HG02938 (cell line): ENCODE data around the gene POU4F3.
"Not testable (repeated sequence)": the region's sequence is repeated elsewhere in the genome, so short reads cannot be mapped to it uniquely, and the experiment has no call there.

Source experiments
- ATAC-seq: cut with Tn5 transposase; IDR thresholded peaks from one replicate; pipeline ENCODE4 v1.9.1; 2021; ENCODE audit warnings: mild to moderate bottlenecking, moderate library complexity; ENCODE audit not compliant: unreplicated experiment

The POU4F3 gene, protein sequence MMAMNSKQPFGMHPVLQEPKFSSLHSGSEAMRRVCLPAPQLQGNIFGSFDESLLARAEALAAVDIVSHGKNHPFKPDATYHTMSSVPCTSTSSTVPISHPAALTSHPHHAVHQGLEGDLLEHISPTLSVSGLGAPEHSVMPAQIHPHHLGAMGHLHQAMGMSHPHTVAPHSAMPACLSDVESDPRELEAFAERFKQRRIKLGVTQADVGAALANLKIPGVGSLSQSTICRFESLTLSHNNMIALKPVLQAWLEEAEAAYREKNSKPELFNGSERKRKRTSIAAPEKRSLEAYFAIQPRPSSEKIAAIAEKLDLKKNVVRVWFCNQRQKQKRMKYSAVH

DNA sequence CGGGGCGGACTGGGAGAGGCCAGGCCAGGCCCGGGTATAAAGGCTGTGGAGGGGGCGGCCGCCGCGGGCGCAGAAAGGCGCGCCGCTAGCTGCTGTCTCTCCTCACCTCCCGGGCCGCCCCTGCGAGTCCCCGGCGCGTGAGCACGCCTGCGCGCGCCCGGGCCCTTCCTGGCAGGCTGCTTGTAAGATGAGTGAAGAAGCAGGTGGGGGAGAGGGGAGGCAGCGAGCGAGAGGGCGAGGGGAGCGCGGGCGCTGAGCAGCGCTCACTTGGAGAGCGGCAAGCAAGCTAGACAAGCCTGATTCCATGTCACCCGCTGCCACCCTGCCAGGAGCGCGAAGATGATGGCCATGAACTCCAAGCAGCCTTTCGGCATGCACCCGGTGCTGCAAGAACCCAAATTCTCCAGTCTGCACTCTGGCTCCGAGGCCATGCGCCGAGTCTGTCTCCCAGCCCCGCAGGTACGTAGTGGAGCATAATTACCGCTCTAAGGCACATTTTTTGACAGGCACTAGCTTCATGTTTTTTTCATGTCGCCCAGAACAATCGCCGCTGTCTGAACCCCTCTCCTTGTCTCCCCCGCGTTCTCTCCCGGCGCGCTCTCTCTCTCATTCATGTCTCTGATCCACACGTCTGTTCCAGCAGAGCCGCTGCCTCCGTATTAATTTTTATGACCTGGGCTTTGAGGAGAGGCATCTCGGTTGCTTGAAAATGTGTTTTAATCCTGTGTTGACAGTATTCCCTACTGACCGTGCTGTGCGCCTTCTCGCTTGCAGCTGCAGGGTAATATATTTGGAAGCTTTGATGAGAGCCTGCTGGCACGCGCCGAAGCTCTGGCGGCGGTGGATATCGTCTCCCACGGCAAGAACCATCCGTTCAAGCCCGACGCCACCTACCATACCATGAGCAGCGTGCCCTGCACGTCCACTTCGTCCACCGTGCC lies at the start of gene POU4F3:
POU4F3 (plus strand) TSS at position 66 of the 941 bp plus-strand sequence; CDS start at position 340, 274 bp downstream.
- no peak for ATAC-seq

DNA sequence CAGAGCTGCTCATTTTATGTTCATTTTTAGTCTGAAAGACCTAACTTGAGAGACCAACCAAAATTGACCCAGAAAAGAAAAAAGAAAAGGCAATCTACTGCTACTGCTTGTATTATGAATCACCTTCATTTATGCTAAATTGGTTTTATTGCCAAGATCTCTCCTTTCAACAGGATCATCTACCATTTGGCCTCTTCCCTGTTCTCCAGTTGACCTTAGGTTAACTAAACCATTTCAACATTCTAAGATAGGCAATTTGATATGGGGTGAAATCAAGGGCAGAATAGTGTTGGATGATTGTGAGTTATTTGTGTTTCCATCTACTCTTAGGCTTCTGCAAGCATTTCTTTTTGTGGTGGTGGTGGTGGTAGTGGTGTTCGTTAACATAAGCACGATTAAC lies 48.3 kb upstream of the POU4F3 start:
- no peak for ATAC-seq

DNA sequence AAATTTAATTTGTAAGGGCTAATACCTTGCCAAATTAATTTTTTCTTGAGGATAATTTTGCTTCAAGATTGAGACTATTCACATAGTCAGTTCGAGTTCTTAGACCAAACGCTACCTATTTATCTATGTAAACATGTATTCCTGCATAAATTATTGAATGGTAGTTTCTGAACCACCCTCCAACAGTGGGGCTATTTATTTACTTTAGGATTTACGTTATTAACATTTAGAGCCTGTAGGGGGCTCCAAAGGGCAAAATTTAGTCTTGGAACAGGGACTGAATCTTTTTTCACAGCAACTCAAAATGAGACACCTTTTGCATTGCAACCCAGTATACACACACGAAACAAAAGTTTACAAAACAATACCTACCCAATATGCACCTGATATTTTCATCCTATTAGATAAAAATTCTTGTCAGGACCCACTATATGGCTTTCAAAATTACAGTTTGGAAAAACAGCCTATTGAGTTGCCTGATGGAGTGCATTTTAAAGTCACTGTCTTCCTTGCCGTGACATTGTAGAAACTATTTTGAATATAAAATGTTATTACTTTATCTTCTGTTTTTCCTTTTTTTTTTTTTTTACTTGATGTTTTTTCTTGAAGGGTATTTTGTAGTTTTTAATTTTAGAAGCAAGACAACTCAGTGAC lies 47.1 kb upstream of the POU4F3 start:
- peak; percentile 86 for ATAC-seq

DNA sequence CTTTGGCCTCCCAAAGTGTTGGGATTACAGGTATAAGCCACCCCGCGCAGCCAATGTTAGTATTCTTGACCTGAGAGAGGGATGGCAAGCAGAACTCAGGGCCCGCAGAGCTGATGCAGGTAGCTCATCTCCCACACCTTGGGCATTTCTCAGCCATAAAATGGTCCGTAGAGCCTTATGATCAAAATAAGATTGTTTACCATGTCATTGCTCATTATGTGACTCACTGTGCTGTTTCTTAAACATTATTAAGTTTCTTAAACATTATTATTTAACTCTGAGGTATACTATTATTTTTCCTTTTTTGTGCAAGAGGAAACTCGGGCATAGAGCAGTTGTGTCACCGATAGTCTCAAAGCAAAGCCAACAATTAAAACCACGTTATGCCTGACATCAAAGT lies 42.4 kb upstream of the POU4F3 start:
- ATAC-seq, result no peak

DNA sequence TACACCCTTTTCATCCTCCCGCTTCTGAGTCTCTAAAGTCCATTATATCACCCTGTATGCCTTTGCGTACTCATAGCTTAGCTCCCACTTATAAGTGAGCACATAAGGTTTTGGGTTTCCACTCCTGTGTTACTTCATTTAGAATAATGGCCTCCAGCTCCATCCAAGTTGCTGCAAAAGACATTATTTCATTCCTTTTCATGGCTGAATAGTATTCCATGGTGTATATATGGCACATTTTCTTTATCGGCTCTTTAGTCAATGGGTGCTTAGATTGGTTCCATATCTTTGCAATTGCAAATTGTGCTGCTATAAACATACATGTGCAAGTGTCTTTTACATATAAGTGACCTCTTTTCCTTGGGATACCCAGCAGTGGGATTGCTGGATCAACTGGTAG lies 39.7 kb upstream of the POU4F3 start:
- not testable (repeated sequence) for ATAC-seq

DNA sequence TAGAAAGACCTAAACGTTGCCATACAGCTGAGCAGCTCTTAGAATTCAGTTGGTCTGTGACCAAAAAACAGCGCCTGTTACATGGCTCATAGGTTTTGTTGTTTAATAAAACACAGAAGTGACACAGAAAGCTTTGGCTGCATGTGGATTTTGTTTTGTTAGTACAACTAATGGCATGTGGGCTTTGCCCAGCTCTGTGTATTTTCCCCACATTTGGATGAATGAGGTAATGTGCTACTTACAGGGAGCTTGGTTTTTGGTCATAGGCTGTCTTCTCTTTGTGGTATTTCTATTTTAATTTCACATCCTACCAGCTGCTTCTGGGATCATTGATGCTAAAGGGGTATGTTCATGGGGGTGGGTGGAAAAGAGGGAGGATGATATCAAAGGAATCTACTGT lies 37.0 kb upstream of the POU4F3 start:
- no peak for ATAC-seq

DNA sequence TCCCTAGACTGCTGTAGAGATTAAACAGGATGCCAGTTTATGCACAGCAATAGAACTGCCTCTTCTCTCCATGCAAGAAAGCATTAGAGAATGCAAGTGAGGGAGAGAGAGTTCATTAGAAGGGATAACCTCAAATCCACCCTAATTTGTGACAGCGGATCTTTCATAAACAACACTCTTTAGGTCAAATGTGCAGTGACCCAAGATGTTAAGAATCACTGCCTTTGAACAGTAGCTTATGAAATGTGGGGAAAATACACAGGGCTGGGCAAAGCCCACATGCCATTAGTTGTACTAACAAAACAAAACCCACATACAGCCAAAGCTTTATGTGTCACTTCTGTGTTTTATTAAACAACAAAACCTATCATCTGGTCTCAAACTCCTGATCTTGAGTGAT lies 36.2 kb upstream of the POU4F3 start:
- ATAC-seq, result no peak

DNA sequence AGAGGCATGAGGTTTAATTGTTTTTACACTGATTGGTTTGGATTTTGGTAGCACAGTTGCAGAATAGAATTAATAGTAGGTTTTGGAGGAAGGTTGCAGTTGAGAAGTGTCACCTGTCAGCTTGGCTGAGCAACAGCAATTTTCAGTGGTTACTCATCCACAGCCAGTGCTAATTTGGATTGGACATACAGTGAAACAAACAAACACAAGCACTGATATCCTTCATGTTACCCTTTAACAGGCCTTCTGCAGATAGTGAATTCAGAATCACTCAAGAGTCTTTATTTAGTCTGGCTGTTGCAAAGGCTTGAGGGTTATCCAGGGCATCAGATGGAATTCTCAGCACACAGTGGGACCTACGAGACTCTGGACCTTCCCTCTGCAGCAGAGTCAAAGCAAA lies 31.8 kb upstream of the POU4F3 start:
- no peak for ATAC-seq

DNA sequence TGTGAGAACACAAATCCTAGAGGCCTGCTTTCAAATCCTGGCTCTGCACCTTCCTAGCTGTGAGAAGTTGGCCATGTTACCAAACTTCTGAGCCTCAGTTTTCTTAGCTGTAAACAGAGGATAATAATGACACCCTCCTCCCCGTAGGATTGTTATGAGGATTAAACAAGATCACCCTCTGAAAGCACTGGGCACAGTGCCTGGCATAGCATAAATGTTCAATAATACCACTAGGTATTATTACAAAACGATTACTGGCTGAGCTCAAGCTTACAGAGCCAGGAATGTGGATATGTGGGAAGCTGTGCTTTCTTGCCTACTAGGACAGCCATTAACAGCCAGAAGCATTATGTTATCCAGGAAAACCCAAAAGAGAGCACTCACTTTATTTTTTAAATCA lies 30.8 kb upstream of the POU4F3 start:
- ATAC-seq, result no peak

DNA sequence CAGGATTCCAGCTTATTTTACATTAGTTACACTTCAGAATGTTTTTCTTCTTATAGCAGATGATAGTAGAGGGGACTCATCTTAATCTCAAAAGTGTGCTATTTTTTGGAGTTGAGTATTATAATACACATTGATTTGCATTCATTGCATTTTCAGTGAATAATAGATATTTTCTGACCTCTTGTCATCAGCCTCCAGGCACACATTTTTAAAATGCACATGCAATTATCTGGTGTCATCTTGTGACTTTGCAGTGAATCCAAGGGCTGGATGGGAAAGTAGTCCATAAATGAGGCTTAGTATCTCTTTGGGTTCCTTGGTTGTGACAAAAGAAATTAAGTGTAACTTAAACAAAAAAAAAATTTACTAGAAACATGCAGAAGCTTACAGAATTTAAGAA lies 28.1 kb upstream of the POU4F3 start:
- no peak for ATAC-seq

DNA sequence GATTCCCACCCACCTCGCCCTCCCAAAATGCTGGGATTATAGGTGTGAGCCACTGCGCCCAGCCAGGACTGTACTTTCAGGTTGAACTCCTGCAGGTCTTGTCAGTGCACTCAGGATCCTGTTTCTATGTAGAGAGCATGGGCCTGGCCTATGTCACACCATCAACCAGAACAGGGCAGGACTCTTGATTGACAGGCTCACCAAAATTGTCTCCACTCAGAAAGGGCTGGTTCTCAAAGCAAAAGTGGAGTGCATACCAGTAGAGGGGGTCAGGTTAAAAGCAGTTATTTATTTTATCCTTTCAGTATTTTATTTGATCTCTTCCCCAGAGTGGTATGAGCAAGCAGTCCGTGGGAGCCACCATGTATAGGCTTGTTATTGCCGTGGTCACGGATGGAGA lies 27.4 kb upstream of the POU4F3 start:
- no peak for ATAC-seq

DNA sequence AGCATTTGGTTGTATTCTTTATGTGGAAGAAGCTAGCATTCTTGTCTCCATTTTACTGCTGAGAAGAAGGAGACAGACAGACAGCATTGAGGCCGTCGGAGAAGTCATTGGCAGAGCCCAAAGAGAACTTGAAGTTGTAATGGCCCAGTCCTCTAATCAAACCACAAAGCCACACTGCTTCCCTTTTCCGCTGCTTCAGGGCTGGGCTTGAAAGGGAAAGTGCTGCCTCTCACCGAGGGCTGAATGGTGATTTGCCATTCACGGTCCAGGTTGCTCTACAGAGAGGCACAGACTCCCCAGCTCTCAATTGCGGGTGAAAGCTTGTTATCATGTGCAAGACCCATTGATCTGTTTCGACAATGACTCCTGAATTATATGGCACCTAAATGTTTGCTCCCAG lies 25.6 kb upstream of the POU4F3 start:
- ATAC-seq, result no peak

DNA sequence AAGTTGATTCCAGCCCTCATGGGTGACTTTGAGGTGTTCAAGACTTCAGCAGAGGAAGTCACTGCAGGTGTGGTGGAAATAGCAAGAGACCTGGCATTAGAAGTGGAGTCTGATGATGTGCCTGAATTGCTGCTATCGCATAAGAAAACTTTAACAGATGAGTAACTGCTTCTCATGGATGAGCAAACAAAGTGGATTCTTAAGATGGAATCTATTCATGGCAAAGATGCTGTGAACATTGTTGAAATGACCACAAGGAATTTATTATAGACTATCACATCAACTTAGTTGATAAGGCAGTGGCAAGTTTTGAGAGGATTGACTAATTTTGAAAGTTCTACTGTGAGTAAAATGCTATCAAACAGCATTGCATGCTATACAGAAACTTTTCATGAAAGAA lies 17.1 kb upstream of the POU4F3 start:
- no peak for ATAC-seq

DNA sequence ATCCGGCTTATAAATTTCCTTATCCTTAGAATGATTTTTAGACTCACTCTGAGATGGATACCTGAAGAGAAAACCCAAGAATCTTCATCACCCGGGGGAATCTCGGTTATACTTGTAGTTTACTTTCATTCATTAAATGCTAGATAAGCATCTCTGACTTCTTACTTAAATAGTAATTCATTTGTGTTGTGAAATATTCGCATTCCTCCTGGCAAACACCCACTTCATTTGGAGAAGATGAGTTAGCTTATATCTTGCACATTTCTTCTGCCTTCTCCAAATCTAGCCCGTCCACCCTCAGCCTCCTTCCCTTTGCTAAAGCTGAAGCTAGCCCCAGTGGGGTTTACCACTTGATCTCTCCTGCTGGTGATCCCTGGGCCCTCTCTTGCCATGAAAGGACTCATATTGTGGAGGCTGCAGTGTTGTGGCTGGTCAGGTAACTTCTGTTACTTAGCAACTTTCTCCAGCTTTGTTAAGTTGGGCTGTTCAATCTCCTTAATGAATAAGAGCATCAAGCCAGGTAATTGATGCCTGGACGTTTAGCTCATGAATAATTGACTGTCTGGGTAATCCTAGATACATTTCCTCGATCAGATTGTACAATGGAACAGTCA lies 11.3 kb upstream of the POU4F3 start:
- ATAC-seq, result no peak

DNA sequence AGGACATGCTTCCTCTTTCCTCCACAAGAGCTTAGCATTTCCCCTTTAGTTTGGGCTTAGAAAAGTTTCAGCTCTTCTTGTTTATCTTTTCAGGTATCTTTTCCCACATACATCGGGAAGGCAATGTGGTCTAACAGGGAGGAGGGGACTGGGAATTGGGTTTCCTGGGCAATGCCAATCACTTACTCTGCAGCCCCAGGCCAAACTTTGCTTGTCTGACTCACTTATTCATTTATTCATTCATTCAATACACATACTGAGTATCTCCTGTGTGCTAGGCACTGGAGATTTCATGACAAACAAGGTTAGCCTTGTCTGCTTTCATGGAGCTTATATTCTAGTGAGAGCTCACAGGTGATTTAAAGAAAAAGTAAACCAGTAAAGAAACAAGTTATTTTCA lies 10.7 kb upstream of the POU4F3 start:
- ATAC-seq, result no peak

DNA sequence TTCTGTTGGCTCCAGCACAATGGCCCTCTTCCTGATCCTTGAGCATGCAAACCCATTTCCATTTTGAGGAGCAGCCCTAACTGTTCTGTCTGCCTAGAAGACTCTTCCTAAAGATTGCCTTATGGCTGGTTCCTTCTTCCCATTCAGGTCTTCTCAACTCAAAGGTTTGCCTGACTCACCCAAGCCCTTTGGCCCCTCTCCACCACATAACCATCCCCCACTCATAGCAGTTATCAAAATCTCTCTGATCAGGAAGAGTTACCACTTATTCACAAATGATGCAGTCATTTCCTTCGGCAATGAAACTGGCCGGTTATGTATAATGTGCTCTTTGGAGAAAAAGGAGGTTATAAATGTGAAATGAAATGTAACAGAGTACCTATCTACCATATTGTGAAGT lies 8.9 kb upstream of the POU4F3 start:
- no peak for ATAC-seq

DNA sequence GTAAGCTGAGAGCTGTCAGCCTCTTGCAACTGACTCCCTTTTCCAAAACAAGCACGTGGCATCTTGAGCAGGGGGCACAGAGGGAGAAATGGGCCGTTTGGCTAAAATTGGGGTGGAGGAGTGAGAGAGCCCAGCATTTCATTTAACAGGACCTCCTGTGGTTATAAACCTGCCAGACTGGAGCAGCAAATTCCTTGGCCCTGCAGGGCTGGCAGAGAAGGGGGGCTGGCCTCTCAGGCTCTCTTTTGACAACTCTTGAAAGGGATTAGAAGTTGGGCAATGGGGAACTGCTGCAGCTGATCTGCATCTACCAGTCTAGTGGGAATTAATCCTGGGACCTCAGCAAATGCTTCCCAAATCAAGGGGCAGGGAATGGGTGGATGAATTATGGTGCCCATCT lies 7.2 kb upstream of the POU4F3 start:
- ATAC-seq, result no peak

DNA sequence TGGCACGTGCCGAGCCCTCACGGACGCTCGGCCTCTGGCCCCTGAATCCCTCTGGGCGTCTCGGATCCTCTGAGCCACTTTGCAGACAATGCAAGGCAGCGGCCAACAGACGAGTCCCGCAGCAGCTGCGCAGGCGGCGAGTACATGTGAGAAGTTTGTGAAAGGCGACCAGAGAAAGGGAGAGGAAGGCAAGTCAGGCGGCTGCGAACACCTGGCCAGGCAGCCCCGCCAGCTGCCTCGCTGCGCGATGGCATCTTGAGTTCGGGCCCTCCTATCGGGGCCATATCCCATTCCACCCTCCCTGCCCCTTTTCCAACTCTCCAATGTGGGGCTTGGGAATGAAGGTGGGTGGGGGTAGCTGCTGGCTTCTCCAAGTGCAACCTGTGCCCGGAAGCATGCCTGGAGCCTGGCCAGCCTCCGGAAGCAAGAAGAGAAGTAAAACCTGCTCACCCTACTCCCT lies 4.5 kb upstream of the POU4F3 start:
- ATAC-seq, result no peak

DNA sequence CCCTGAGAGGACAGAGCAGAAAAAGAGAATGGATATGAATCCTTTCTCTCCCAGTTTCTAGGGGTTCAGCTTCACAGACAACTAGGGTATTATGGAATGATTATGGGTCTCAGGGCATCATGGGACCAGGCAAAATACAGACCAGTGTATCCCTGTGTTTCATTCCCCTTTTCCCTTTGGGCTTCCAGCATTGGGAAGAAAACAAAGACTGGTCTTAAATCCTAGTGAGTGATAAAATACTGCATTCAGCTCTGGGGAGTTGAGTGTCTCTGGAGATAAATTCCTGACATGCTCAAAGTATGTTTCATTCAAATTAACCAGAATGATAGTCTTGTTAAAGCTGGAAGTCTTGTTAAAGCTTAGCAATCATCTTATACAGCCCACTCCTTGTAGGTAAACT lies 2.4 kb upstream of the POU4F3 start:
- ATAC-seq, result no peak

DNA sequence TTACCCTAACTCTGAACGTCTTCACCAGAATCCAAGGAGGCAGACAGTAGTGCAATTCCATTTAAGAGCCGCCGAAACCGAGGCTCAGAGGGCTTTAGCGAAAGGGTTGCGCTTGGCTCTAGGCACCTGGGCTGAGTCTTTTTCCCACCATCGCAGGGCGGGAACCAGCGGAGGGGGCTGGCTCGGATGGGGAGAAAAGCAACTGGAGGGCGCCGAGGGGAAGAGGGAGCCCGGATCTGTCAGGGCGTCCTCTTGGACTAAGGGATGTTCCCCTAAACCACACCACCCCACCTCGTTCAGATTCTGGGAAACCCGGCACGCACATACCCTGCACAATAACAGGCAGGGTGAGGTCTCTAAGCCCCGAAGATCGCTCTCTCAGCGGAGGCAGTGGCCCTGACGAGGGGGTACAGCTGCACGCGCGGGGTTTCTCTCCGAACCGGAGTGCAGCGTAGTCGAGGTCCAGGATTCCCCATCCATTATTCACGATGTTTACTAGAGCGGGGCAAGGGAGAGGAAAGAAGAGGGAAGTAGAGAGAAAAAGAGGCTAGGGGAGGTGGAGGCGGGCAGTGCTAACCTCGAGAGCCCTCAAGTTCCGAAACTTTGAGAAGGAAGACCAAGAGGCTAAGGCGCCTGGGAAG lies 1.3 kb upstream of the POU4F3 start:
- no peak for ATAC-seq

DNA sequence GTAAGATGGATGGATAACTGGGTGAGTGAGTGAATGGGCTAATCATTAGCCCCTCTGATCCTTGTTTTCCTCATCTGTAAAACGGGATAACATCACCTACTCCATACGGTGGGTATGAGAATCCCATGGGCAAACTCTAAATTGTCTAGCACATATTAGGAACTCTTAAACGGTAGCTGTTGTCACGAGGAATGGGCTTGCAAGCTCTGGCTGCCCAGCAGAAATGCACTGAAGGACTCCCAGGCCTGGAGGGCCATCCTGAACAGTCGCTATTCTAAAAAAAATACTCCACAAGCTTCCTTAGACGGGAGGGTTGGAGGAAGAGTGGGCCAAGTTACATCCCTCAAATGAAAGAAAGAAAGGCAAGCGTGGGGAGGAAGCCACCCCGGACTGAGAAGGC lies 711 bp upstream of the POU4F3 start:
- ATAC-seq, result no peak
